ENCODE results near the gene TREML4.

TREML4 gene

DNA sequence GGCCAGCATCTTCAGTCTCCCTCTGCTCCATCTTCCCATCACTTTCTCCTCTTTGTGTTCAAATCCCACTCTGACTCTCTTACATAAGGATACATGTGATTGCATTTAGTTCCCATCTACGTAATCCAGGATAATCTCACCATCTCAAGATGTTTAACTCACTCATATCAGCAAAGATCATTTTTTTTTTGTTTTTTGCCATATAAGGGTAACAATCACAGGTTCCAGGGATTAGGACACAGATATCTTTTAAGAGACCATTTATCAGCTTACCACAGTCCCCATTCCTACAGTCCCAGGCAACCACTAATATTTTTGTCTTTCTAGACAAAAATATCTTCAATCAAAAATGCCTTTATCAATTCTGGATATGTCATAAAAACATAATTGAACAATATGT lies 24.0 kb upstream of the TREML4 start:
- no peak for DNase-seq (ENCODE audit: low read depth)
- no peak overlapping the region for H3K4me3 ChIP-seq (ENCODE audit: control insufficient read depth, low read depth, low read length)
- no peak for TF ChIP-seq CTCF (IDR thresholded peaks at IDR 0.05; ENCODE audit: control insufficient read depth, insufficient read depth, low read depth, low read length, missing control alignments)

DNA sequence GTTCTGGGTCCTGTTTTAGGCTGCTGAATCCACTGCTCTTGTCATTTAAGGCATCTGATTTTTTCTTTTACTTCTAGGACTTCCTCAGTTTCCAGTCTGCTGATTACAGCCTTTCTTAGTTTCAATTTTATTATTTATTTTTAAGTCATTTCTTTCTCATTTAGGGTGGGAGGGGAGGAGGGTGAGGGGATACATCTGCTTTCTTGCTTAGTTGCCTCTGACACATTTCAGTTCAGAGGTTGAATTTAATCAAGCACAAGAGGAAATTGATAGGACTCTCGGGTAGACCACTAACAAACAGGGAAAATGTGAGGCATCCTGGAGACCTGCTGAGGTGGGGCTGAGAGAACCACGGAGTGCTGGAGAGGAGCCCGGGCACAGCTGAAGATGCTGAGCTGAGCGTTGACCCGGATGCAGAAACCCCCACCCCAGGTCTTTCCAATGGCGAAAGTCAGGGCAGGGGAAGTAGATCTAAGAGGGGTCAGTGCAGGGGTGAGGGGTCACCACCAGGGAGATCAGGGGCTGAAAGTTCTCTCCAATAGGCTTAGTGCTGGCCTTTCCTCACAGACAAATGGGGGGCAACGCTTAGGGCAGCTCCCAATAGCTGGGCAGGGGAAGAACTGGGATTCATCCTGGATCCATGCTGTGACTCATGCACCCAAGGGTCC lies 19.6 kb upstream of the TREML4 start:
- no peak for TF ChIP-seq CTCF (IDR thresholded peaks at IDR 0.05; ENCODE audit: control insufficient read depth, insufficient read depth, low read depth, low read length, missing control alignments)
- DNase-seq (ENCODE audit: low read depth): no peak
- no peak overlapping the region for H3K4me3 ChIP-seq (ENCODE audit: control insufficient read depth, low read depth, low read length)

GRCh38 chr6:41209547-41210320 lies 18.4 kb upstream of the TREML4 start:
- no peak for TF ChIP-seq CTCF (IDR thresholded peaks at IDR 0.05; ENCODE audit: control insufficient read depth, insufficient read depth, low read depth, low read length, missing control alignments)
- no peak overlapping the region for H3K4me3 ChIP-seq (ENCODE audit: control insufficient read depth, low read depth, low read length)
- DNase-seq (ENCODE audit: low read depth): no peak

GRCh38 chr6:41214559-41215238 lies 13.4 kb upstream of the TREML4 start:
- no peak for TF ChIP-seq CTCF (IDR thresholded peaks at IDR 0.05; ENCODE audit: control insufficient read depth, insufficient read depth, low read depth, low read length, missing control alignments)

DNA sequence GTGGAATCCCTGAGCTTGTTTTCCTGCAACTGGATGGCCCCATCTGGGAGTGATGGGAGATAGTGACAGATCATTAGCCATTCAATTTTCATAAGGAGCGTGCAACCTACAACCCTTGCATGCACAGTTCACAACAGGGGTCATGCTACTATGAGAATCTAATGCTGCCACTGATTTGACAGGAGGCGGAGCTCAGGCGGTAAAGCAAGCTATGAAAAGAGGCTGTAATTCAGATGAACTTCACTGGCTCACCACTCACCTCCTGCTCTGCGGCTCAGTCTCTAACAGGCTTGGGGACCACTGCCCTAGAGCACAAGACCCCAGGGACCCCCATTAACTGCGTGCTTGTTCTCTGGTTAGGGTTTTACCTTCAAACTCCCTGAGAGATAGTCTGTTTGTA lies 12.4 kb upstream of the TREML4 start:
- no peak overlapping the region for H3K4me3 ChIP-seq (ENCODE audit: control insufficient read depth, low read depth, low read length)
- DNase-seq (ENCODE audit: low read depth): no peak
- TF ChIP-seq CTCF (IDR thresholded peaks at IDR 0.05; ENCODE audit: control insufficient read depth, insufficient read depth, low read depth, low read length, missing control alignments): no peak

More at GRCh38 chr6:41214559-41215238, 13.4 kb upstream of the TREML4 start:
- H3K4me3 ChIP-seq (ENCODE audit: control insufficient read depth, low read depth, low read length): no peak overlapping the region
- DNase-seq (ENCODE audit: low read depth): no peak

GRCh38 chr6:41216616-41217015 lies 11.5 kb upstream of the TREML4 start:
- no peak for TF ChIP-seq CTCF (IDR thresholded peaks at IDR 0.05; ENCODE audit: control insufficient read depth, insufficient read depth, low read depth, low read length, missing control alignments)
- no peak overlapping the region for H3K4me3 ChIP-seq (ENCODE audit: control insufficient read depth, low read depth, low read length)
- no peak for DNase-seq (ENCODE audit: low read depth)
